NCI-H2196 treated with DMSO at 0.1 percent for 48 hours (cell line): ENCODE measurements around the gene HDAC7.

Source experiments
- DNase-seq: peaks from one replicate; lab custom pipeline; 2025; ENCODE audit not compliant: unreplicated experiment; lab: John Stamatoyannopoulos, UW

Gene HDAC7

DNA sequence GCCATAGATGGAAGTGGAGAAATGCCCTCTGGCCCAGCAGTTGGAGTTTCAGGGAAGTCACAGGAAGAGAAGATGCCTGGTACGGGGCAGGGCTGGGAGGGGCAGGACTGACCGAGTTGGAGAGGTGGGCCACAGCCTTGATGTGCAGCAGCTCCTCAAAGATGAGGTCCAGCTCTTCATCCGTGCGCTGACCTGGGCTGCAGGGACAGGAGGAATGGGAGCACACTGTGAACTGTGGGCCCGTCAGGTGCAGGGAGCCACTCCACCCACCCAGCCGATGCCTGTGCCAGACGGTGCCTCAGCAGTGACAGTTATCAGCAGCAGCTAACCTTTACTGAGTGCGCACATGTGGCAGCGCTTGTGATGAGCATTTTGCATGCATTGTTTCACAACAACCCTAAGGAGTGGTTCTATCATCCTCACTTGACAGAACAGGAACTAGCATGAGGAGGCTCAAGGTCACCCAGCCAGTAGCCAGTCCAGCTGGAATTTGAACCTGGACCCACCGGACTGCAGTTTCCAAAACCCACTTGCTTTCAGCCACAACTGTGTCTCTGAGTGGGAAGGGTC is 69.4 kb downstream of the HDAC7 start:
- no peak for DNase-seq

DNA sequence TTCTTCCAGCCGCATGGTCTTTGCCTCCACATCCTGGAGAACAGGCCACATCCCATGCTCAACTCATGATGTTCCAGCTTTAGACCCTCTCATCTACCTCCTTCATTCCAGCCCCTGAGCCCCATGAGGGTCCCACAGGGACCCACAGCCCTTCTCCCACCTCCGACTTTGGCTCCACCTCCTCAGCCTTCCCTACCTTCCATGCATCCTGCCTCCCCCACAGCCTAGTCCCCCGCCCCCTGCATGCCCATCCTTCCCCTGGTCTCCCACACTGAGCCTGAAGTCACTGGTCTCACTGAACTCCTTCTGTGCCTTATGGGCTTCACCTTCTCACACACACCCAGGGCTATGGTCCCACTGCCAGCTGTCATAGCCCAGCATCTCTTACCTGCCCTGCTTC is 70.8 kb downstream of the HDAC7 start:
- DNase-seq = no peak

DNA sequence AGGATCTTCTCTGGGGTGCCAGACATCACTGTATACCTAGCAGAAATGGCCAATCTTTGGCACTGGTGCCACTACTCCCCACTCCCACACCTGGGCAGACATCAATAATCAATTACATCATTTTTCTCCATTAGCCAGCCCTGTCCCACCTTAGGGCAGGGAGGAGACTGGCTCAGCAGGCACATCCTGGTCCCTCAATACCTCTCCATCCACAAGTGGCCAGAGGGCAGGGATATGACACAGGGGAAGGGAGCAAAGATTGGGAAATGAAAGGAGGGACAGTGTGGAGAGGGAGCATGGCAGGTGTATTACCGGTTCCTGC is 71.2 kb downstream of the HDAC7 start:
- no peak for DNase-seq

DNA sequence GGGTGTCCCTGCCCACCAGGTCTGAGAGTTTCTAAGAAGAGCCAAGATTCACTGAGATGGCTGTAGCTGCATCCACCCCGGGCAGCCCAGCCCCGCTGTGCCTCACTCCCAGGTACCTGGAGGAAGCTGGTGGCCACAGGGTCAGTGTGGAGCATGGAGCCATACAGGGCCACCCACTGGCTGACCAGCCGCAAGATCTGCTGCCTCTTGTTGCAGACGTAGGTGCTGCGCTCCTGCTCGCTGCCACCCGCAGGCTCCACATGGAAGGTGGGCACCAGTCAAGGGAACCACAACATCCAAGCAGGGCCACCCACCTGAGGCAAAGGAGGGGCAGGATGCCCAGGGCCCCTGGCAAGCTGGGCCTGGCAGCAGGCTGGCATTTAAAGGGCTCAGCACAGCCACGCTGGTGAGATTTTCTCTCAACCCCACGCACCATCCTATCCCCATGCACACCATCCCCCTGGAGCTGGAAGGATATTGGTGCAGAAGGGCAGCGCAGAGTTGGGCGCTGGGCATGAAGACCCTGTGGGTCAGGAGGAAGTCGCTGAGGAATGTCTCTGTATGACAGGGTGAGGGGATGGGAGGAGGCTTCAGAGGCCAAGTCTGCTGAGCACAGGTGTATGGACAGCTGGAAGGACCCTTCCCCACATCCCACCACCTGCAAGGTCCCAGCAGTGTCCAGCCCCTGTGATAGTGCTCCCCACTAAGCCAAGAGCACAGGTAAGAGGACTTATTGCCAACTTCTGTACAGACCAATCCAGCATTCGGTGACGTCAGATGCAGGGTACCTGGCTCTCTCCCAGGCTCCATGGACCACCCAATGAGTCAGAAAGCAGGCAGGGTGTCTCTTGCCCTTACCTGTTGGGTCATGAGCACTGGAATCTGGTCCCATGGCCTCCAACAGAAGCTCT is 71.9 kb downstream of the HDAC7 start:
- DNase-seq = no peak

DNA sequence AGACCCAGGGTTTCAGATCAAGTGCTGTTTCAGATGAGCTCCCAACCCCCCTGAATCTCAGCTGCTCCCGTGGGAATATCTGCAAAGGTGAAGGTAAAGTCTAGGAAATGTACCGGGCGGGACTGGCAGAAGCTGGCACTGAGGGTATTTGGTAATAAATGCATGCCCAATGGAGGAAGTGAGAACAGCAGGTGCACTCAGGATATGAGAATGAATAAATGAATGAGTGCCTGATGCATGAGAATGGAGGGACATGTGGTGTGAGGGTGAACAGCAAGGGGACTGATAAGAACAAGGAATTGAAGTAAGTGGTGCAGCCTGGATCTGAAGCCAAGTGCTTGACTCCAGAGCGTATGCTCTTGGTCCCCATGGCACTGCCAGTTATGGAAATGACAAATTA is 72.6 kb downstream of the HDAC7 start:
- no peak for DNase-seq

DNA sequence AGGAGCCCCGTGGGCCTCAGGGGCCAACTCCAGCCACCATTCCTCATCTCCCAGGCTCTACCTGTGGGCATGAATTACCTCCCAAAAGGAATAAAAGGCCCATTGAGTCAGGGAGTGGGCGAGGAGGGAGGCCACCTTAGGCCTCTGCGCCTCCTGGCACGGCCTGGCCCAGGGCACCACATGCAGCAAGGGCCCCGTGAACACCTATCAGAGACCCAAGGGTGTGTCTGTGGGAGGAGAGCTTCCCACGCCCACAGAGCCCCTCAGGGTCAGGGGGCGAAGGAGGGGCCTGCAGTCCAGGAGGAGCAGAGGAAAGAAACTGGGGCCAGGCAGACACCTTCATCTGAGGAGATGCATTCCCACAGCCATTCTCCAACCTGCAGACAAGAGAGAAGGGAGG is 73.2 kb downstream of the HDAC7 start:
- DNase-seq = no peak

DNA sequence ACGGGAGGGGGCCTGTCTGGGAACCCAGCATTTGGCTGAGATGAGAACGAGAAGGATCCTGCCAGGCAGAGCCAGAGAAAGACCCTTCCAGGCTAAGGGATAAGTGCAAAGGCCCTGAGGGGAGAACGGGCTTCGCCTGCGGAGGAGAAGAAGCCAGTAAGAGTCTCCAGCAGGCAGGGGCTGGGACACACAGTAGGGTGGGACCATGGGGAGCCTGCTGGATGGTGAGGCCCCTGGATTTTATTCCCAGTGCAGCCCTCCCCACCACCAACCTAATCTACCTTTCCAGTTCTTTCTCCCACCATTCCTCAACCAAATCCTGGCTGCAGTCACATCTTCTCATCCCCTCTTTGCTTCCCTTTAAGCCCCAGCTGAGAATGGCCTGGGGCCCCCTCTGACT is 73.6 kb downstream of the HDAC7 start:
- DNase-seq = no peak

- no peak for DNase-seq
Measured at GRCh38 chr12:47745485-47746041, 74.1 kb downstream of the HDAC7 start.

- no peak for DNase-seq
Measured at GRCh38 chr12:47744778-47745436, 74.8 kb downstream of the HDAC7 start.

- peak; percentile 24 for DNase-seq
Measured at GRCh38 chr12:47744005-47744651, 75.6 kb downstream of the HDAC7 start.

- no peak for DNase-seq
Measured at GRCh38 chr12:47743311-47743860, 76.3 kb downstream of the HDAC7 start.

DNA sequence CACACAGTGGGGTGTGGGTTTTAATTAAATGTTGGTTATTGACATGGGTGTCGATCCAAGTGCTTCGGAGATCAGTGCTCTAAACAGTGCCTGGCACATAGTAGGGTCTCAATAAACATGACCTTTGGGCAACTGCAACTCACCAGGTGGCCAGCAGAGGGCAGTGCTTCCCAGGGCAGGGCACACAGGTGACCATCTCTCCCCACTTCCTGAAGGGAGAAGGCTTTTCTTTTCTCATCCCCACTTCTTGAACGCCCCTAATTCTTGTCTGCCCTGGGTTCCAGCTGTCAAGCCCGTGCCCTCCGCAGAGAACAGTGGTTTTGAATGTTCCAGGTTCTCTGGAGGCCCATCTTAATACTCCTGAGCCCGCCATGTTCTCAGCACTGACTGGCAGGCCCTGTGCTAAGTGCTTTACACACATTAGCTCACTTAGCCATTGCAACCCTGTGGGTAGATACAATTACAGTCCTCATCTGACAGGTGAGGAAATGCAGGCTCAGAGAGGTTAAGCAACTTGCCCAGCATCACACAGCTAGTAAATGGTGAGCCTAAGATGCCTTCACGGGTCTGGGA is 77.4 kb downstream of the HDAC7 start:
- no peak for DNase-seq

DNA sequence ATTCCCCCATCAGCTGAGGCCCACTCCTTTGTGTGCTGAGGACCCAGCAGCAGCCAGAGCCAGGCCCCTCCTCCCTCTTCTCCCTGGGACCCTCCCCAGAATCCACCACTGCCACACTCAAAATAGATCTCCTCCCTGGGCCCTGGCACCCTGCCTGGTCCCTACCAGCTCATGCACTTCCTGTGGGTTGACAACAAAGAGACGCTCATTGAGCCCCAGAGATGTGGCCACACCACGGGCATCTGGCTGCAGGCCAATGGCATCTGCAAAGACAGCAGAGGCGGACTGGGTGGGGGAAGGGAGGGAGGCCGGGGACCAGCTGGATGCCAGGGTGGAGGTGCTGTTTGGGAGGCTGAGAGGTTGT is 78.4 kb downstream of the HDAC7 start:
- DNase-seq = peak; percentile 89

- no peak for DNase-seq
Measured at GRCh38 chr12:47740606-47741339, 78.9 kb downstream of the HDAC7 start.

- no peak for DNase-seq
Measured at GRCh38 chr12:47739979-47740378, 79.7 kb downstream of the HDAC7 start.

GRCh38 chr12:47739297-47739696 is 80.4 kb downstream of the HDAC7 start:
- DNase-seq = no peak

DNA sequence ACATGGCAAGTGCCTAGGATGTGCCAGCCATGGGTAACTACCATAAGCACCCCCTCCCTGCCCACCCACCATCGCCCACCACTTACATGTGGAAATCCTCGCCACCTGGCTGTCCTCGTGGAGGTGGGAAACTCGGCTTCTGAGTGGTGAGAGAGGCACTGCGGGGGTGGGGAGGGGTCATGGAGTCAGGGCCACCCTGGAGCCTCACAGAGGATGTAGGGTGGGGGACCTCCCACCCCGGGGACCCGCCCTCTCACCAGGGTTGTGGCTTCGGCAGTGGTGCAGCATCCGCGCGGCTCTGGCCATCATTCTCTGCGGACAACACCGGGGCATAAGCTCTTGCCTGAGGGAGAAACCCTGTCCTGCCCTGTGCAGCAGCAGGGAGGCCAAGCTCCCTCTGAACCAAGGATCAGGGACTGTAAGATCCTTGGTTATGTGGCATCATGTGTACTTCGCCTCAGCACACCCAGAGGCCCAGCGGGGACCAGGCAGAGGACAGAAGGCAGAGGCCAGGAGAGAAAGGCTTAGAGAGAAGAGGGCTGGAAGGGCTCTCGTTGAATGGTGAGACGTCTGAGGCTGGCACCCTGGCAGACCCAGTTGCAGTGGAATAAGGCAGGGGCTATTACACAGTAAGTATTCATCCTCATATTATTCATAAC is 81.6 kb downstream of the HDAC7 start:
- DNase-seq = no peak

DNA sequence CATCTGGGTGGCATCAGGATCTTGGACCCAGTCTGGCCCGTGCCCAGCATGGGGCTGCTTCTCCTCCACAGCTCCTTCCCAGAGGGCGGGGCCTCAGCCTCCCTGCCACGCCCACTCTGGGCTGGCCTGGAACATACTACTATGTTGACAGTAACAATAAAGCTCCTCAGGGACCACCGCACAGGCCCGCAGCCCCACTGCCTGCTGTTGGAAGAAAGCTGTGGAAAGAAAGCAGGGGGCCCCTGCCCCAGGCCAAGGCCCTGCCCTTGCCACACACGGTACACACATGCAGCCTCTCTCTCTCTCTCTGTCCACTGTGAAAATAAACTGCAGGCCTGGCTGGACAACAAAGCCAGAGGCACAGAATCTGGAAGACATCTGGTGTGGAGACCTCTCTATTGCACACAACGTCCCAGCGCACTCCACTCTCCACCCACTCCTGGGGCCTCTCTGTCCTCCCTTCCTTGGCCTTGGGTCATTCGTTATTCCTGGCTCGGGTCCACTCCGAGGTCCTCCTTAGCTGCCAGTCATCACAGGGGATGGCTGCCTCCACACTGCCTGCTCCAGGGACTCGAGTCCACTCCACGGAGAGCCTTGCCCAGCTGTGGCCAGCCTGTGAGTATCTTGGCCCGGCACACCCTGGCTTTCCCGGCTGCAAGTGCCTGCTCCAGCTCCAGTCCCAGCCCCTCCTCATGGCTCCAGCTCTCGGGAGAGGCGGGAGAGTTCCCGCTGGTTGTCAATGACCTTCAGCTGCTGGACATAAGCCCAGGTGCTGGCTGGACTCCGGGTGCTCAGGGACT is 82.6 kb downstream of the HDAC7 start:
- no peak for DNase-seq

DNA sequence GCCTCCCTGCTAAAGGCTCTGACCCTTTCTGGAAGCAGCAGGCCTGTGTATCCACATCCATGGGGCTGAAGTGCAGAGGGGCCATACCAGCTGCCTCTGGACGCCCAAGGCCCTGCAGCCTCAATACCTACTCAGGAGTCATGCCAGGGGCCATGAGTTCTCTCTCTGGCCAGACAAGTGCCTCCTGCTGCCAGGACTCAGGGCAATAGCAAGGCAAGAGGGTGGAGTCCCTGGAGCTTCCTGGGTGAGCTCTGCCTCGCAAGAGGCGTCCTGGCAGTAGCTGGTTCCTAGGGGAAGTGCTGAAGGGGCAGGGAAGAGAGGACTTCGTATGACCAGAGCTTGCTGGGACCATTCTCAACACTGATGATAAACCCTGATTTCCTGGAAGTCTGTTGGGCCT is 83.5 kb downstream of the HDAC7 start:
- DNase-seq = no peak
